ENCODE results near the gene ACSF3.
"Not testable (repeated sequence)": the region's sequence is repeated elsewhere in the genome, so short reads cannot be mapped to it uniquely, and the experiment has no call there.

ACSF3 gene

DNA sequence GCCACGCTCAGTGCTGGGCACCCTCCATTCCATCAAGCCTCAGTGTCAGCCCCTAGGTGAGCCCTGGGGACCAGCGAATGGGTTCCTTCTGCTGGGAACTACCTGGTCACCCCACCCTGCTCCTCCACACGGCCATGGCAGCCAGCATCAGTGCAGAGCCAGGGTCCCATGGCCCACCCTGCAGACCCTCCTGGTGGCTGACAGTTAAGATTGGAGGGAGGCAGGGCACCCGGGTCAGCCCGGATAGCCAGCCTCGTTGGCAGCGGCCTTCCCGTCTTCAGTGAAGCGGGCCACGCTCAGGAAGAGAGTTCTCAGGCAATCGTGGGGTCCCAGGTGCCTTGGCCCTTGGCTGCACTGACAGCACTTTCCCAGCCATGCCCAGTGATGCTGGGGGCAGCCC, 37.1 kb upstream of the ACSF3 start:
- DNase-seq: no peak

DNA sequence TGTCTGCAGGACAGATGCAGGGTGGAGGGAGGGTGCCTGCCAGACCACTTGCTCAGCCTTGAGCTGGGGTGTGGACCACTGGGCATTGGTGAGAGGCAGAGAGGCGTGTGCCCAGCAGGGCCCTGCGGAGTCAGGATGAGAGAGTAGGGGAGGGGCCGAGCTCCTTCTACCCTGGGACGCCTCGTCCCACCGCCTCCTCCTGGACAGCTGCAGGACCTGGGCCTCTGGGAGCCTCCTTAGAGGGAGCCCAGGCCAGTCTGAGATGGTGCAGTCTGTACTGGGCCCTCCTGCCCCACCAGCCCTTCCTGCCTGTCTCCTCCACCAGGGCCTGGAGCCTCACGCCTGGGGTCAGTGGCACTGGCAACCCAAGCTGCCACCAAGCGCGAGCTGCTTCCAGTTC, 35.9 kb upstream of the ACSF3 start:
- DNase-seq: no peak

DNA sequence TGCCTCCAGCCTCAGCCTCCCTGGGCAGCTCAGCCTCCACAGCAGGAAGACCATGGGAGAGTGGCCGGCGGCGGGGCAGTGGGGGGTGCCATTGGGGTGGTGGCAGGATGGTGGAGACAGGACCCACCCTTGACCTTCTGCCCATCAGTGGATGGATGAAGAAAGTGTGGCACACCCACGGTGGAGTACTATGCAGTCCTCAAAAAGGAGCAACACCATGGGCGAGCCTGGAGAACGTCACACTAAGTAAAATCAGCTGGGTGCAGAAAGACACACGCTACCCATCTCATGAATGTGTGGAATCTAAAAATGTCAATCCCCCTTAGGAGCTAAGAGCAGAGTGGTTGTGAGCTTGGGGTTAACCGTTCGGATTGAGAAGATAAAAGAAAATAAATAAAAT, 34.8 kb upstream of the ACSF3 start:
- no peak for DNase-seq

DNA sequence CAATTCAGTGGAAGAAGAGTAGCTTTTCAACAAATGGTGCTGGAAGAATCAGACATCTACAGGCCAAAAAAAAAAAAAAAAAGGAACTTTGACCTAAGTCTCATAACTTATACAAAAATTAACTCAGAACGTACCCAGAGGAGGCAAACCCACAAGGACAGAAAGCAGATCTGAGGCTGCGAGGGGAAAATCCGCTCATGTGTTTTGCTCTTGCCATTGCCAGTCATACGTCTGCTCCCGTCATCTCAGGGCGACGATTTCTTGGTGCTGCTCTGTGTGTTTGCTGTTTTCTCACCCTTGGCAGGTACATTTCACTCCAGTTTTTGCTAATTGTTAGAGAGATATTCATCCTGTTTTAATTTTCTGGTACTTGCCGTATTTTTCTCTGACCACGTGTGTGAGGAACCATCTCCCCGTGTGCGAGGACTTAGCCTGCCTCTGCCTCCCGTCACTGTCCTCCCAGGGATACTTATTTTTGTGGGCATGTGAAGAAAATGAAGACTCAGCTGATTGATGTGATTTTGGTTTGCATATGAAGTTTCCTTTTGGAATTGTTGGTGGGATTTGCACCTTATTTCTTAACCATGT, 33.4 kb upstream of the ACSF3 start:
- no peak for DNase-seq

DNA sequence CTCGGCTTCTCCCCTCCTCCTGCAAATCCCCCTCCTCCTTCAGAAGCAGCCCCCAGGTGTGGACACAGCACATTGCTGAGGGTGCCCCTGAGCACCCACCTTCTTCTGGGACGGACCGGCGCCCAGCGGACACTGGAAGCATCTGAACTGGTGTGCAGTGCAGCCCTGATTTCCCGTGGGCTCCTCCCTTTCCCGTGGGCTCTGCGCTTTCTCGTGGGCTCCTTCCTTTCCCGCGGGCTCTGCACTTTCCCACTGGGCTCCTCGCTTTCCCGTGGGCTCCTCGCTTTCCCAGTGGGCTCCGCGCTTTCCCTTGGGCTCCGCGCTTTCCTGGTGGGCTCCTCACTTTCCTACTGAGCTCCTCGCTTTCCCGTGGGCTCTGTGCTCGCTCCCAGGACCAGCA, 32.6 kb upstream of the ACSF3 start:
- no peak for DNase-seq

DNA sequence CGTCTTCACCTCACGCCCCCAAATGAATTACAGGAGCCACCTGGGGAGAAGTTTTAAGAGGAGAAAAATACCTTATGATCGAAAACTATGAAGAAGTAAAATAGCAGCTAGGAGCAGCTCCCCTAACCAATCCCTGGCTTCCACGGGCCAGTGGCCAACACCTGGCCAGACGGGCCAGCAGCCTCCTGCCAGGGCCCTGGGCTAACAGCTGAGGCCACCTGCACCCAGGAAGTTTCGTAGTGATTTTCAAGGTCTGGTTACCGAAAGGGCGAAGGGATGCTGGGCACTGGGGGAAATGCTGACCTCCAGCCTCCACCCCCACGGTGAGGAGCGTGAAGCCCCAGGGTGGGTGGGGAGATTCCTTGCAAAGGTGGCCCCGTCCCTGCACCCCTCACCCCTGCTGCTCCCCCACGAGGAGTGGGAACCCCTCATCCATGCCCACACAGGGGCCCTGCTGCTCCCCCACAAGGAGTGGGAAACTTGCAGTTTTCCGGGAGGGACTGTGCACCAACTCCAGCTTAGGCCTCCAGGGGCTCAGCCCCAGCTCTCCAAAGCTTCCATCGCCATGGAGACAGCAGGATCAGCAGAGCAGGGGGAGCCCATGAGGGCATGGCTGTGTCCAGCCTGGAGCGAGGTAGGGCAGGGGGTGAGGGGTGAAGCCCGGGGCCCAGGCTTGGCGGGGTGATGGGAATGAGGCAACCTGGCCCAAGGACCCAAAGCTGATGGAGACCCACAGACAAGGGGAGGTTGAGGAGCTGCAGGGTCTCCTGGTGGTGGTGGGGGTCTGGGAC, 31.9 kb upstream of the ACSF3 start:
- DNase-seq: no peak

DNA sequence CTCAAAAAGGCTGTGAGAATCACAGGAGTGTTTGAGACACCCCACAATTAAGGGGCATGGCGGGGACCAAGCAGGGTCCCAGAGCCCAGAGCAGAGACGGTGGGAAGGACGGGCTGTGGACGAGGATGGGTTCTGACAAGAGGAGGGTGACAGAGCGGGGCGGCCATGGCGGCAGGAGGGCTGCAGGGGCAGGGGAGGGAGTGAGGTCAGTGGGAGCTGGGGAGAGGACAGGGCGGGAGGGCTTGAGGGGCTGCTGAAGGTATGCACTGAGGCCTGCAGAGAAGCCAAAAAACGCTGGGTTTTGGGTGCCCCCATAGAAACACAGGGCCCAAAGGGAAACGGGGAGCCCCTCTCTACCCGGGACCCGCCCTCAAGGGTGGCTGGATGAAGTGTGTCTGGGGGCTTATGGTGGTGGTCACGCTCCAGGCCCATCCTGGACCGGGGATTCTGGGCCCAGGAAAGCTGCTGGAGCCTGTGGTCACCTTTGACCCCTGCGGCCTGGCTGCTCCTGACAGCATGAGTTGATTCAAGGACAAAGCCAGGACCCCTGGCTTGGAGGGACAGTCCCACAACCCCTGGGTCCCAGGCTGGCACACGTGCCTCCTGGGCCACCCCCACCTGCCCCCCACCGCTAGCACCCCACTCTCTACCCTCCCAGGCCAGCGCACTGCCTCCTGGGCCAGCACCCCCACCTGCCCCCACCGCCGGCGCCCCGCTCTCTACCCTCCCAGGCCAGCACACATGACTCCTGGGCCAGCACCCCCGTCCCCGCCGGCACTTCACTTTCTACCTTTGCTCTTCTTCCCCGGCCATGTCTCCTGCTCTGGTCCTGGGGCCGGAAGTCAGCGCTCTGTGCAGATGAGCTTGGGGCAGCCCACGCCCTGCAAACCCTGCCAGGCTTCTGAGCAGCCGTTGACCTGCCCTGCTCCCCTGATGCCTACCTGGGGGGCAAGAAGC, 31.0 kb upstream of the ACSF3 start:
- no peak for DNase-seq

DNA sequence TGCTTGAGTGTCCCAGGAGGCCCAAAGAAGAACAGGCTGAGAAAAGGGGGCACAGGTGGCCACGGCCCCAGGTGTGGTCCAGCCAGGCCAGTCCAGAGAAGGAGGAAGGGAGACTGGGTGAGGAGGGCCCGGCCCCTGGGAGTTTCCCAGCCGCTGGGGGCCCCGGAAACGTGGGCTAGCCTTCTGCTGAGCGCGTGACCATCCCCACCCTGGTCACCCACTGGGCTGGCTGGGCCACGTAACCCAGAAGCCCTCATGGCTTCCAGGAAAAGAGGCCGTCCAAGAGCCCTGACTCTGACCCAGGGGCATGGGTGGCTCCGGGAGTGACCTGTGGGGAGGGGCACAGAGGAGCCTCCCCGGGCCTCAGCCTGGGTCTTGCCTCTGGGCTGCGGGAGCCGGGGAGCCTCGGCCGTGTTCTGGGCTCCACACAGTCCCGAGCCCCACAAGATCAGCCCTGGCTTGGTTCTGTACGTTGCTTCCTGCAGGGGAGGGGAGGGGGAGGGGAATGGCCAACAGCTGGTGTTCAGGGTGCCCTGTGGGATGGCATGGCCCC, 29.8 kb upstream of the ACSF3 start:
- DNase-seq: no peak

DNA sequence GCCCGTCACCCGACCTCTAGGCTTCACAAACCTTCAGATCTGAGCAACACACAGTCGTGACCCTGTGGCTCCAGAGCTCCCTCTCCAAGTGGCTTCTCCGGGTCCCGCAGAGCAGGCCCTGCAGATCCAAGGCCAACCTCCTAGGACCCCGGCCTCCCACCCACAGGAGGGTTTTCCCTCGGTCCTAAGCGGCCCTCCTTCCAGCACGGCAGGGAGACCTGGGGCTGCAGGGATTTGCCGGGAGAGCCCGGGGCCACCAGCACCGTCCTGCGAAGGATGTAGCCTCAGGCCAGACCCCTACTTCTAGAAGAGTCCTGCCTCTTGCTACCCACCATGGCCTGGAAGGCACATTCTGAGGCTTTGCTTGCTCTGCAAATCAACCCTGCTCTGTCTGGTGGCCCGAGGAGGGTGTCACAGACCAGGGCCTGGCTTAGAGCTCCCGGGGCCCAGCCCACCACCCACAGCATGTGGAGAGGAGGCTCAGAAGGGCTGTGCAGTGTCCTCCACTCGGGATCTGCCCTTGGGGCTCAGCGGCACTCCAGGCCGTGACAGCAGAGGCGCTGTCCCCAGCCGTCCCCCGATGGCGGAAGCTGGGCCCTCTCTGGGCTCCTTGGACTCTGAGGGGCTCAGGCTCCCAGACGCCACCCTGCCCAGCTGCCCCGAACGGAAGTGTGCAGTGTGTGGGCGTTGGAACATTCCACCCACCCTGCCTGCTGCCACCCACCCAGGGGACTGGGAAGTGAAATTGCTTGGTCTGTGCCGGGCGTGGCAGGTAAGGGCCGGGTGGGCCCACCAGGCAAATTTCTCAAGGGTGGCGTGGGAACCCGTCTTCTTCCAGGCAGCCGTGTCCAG, 28.8 kb upstream of the ACSF3 start:
- no peak for DNase-seq

DNA sequence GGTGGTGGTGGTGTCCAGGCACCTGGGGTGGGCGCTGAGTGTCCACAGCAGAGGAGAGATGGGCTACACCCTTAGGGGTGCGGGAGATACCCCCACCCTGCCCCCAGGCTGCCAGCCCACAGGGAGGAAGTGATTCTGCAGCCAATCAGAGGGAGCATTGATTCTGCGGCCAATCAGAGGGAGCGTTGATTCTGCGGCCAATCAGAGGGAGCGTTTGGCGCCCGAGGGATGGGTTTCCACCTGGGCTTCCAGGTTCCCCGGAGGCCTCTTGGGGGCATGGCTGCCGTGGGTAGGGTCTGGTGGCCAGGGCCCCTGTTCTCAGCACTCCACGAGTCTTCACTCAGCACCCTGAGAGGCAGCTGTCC, 28.2 kb upstream of the ACSF3 start:
- no peak for DNase-seq

DNA sequence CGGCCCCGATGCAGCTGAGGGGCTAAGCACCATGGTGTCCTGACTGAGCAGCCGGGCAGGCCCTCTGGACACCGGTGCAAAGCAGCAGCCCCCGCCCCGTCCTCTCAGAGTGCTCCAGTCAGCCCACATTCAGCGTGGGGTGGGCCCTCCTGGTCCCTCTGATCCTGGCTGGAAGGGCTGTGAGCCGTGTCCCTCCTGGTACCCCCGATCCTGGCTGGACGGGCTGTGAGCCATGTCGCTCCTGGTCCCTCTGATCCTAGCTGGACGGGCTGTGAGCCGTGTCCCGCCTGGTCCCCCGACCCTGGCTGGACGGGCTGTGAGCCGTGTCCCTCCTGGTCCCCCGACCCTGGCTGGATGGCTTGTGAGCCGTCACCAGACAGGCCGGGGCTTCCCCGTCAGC, 26.9 kb upstream of the ACSF3 start:
- no peak for DNase-seq

DNA sequence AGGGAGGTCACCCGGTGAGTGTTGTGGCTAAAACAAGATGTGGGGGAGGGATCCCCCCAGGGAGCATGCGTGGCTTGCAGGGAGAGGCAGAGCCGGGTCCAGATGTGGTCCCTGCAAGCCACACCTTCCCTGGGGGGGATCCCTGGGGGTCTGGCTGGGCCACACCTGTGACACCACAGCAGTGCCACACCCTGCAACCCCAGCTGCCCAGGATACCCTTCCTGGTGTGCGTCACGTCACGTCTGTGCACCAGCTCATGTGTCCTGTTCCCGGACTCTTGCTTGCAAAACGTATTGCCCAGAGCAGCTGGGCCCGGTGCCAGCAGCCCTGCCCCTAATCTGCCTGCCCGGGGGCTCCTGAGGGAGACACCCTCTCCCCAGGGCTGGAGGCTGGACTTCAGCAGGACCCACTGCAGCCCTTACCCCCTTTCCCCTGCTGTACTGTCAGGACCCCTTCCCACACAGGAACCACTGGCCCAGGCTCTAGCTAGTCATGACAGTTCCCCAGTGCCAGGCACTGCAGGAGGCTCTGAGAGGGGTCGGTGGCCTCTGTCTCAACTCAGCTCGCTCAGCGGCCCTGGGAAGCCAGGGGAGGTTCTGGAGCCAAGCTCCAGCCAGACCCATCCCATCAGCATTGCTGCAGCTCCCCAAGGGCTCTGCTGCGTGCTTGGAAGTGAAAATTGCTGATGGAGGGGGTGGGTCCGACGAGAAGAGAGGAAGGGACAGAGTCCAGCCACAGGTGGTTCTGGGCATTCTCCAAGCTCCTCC, 25.8 kb upstream of the ACSF3 start:
- no peak for DNase-seq

DNA sequence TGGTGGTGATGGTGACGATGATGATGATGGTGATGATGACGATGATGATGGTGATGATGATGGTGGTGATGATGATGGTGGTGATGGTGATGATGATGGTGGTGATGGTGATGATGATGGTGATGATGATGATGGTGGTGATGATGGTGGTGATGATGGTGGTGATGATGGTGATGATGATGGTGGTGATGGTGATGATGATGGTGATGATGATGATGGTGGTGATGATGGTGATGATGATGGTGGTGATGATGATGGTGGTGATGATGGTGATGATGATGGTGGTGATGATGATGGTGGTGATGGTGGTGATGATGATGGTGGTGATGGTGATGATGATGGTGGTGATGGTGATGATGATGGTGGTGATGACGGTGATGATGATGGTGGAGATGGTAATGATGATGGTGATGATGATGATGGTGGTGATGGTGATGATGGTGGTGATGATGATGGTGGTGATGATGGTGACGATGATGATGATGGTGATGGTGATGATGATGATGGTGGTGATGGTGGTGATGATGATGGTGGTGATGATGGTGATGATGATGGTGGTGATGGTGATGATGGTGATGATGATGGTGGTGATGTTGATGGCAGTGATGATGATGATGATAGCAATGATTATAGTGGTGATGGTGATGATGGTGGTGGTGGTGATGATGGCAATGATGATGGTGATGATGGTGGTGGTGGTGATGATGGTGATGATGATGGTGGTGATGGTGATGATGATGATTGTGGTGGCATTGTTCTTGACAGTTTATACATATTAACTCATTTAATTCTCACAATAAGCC, 24.6 kb upstream of the ACSF3 start:
- not testable (repeated sequence) for DNase-seq

DNA sequence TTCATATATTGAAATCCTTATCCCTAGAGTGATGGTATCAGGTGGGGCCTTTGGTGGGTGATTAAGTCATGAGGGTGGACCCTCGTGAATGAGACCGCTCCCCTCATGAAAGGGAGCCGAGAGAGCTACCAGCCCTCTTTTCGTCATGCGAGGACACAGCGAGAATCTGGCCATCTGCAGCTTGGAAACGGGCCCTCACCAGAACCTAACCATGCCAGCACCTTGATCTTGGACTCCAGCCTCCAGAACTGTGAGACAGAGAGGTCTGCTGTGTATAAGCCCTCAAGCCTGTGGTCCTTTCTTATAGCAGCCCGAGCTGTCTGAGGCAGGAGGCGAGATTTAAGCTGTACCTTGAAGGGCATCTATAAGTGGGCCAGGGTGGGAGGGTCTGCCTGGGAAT, 23.7 kb upstream of the ACSF3 start:
- no peak for DNase-seq

DNA sequence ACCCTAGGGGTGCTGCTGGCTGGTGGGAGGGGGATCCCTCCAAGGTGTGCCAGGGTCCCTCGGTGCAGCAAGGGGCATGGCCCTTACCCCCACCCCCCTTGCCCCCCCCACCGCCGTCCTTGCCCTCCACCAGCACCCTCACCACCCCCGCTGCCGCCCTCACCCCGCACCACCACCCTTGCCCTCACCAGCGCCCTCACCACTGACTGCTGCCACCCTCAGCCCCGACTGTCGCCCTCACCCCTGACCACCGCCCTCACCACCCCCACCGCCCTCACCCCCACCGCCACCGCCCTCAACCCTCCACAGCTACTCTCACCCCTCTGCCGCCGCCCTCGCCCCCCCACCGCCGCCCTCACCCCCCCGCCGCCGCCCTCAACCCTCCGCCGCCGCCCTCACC, 23.1 kb upstream of the ACSF3 start:
- no peak for DNase-seq

DNA sequence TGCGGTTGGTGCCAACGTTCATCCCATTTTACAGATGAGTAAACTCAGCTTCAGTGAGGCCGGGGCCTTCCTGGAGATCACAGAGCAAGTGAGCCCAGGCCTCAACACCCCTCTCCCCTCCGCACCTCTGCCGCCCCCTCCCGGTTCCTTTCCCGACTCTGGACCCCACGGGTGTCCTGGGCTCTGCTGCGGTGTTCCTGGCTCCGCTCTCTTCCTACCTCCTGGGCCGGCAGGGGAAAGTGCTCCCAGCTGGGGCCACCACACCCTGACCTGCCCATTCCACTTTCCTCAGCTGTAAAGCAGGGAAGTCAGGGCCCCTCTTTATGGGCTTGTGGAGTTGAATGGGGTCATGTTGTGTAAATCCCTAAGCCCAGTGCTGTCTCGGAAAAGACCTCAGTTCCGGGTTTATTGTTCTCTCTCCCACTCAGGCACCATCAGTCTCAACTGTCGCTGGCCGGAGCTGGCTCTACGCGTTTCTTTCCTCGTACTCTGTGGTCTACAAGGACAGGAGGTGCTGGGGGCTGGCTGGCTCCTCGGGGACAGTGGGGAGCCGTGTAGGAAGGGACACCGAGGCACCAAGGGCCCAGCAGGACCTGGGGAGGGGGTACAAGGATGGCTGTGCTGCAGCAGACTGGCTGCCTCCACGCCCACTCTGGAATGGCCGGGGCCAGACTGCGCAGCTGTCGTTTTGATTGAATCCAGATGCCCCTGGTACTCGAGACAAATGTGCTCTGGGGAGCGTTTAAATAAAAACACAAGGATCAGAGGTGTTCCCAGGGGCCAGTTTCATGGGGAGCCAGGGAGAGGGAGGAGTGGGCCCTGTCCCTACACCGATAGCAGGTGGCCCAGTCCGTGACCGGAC, 21.7 kb upstream of the ACSF3 start:
- DNase-seq: no peak

DNA sequence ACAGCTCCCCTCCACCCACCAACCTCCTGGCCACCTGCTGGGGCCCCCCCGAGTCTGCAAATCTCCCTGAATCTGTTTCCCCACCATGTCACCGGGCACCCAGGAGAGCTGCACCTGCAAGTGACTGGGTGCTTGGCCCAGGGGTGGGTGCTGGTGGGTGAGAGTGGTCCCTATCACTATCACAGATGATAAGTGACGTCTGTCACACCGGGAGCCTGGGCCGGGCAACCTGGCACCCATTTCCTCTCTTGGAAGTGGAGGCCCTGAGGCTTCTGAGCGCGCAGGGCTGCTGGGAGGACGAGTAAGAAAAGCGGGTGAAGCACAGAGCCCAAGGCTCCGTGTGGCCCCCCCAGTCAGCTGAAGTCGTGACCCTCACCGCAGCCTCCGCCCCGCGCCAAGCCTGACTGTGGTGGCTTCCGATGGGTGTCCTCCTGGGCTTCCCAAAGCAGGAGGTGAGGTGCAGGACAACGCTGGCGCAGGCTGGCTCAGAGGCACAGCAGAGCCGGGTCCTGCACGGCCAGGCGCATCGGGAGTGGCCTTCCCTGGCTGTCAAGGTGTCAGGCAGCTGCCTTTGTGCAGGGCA, 21.0 kb upstream of the ACSF3 start:
- no peak for DNase-seq

DNA sequence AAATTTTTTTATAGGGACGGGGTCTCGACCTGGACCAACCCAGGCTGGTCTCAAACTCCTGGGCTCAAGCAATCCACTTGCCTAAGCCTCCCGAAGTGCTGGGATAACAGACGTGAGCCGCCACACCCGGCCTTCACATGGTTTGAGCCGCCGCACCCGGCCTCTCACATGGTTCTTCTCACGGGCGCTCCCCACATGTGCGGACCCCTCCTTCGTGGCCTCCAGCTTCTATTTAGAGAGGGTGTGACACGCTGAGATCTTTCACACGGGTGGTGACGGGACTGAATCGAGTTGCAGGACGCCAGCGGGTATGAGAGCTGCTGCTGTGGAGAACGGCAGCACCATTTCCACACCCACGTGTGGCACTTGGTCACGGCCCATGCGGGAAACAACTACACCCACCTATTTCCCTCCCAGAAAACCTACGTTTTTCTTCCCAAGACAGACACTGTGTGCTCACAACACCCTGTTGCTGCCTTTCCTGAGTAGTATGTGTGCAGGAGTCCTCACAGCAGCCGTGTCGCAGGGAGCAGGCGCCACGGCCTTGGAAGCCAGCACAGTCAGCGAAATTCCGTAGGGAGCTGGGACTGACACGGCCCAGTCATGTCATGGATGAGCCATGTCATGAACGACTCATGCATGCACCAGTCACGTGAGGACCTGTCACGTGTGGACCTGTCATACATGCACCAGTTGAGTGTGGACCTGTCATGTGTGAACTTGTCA, 20.1 kb upstream of the ACSF3 start:
- no peak for DNase-seq

All from stimulated activated CD4-positive, alpha-beta T cell treated with anti-CD3 and anti-CD28 coated beads, Interleukin-12 subunit alpha, Interleukin-12 subunit beta, amount 100 ng/mL, for 4 hours (primary cell).